Measurements from ENCODE around the gene AGAP1.
"Not testable (repeated sequence)": the region's sequence is repeated elsewhere in the genome, so short reads cannot be mapped to it uniquely, and the experiment has no call there.

AGAP1 gene

DNA sequence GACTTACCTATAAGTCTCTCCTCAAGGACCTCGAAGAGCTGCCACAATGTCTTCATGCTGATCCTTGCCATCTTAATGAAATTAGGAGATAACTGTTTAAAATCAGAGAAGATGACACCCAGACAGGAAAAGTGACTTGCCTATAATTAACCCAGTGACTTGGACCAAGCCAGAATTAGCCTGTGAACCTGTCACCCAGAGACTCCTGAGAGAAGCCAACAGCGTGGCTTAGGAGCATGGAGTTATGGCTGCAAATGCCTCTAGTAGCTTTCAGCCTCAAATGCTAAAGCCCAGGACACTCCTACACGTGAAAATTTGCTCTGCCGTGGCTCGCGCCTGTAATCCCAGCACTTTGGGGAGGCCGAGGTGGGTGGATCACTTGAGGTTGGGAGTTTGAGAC is 570.2 kb downstream of the AGAP1 start:
- no peak for DNase-seq (ENCODE audit: low read depth in 2 of 2)

GRCh38 chr2:236065314-236066160 is 571.7 kb downstream of the AGAP1 start:
- DNase-seq (ENCODE audit: low read depth in 2 of 2) = no peak

- DNase-seq (ENCODE audit: low read depth in 2 of 2) = no peak
Measured at GRCh38 chr2:236070236-236070635, 576.4 kb downstream of the AGAP1 start.

DNA sequence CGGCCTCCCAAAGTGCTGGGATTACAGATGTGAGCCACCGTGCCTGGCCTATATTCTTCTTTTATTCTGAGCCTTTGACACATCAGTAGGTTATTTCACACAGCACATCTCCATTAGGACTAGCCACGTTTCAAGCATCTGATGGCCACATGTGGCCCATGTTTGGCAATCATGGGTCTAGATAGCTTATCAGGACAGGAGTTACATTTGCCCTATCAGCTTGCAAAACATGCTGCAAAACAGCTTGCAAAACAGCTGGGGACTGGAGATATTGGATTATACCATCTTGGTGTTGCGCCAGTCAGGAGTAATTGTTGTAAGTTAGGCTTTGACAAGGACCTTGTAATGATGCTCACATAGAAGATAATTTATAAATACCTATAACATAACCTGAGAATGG is 579.4 kb downstream of the AGAP1 start:
- no peak for DNase-seq (ENCODE audit: low read depth in 2 of 2)

GRCh38 chr2:236073867-236074655 is 580.2 kb downstream of the AGAP1 start:
- no peak for DNase-seq (ENCODE audit: low read depth in 2 of 2)

DNA sequence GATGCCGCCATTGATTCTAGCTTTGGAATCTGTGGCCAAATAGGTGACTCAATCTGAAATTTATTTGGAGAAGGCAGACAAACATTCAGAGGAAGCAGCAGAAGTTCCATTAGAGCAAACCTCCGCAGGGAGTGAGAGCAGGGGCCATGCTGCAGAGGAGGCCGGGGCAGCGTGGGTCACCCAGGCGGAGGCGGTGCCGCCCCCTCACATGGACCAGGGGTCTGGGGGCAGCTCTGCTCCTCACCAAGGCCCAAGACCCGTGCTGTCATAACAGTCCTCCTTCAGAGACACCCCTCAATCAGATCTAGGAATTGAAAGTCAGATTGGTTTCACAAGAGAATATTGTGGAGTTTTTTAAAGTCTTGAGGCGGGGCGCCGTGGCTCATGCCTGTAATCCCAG is 582.0 kb downstream of the AGAP1 start:
- DNase-seq (ENCODE audit: low read depth in 2 of 2) = no peak

GRCh38 chr2:236078297-236079255 is 584.7 kb downstream of the AGAP1 start:
- DNase-seq (ENCODE audit: low read depth in 2 of 2) = no peak

DNA sequence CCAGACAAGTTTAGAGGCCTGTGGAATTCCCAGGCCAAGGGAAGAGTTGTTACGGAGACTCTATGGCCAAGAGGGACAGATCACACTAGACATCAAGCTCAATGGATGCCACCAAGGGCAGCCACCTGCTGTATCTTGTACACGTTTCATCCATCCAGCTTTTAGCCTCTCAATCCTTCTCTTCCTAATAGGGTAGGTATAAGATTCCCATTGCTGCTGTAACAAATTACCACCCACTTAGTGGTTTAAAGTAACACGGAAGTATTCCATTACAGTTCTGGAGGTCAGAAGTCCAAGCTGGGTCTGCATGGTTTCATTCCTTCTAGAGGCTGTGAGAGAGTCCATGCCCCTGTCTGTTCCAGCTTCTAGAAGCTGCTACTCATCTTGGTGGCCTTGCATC is 586.6 kb downstream of the AGAP1 start:
- DNase-seq (ENCODE audit: low read depth in 2 of 2) = no peak

DNA sequence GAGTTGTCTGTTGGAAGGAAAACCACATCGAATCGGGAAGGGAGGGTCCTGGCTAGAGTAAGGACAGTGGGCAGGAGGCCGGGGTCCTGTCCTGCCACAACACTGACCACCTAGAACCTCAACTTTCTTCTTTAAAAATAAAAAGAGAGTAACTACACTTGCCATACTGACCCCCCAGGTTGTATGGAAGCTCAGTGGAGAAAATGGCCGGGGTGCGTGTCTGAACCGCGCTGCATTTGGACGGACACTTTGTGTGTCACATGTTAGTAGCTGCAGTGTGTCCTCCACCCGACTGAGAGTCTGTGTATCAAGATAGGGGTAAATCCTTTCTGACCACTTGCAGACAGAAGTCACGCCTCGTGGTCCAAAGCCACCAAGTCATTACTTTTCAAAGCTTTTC is 587.3 kb downstream of the AGAP1 start:
- DNase-seq (ENCODE audit: low read depth in 2 of 2) = no peak

GRCh38 chr2:236082061-236082460 is 588.2 kb downstream of the AGAP1 start:
- DNase-seq (ENCODE audit: low read depth in 2 of 2) = no peak

GRCh38 chr2:236083934-236084333 is 590.1 kb downstream of the AGAP1 start:
- DNase-seq (ENCODE audit: low read depth in 2 of 2) = no peak

GRCh38 chr2:236085211-236085610 is 591.4 kb downstream of the AGAP1 start:
- DNase-seq (ENCODE audit: low read depth in 2 of 2) = no peak

- no peak for DNase-seq (ENCODE audit: low read depth in 2 of 2)
Measured at GRCh38 chr2:236085647-236086046, 591.8 kb downstream of the AGAP1 start.

DNA sequence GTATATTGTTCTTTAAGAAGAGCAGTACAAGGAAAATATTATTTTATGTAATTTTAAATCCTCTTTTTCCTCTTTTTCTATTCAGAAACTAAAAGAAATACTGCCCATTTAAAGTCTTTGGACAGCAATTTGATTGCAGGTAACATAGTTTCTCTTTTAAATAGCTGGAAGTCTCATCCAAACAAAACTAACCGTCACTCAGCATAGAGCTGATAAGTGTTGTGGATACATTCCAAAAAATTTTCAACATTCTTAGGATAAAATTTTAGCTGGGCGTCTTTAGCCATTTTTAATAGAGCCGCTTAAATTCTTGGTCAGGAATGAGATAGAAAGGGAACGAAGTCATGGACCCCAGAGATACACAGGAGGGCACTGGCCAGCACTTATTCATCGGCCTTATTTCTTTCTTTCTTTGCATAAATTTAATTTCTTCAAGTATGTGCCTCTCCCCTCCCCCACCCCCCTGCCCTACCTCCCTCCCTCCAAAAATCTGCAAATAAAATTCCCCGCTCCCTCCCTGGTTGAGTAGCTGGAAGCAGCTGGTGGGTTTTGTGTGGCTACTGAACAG is 592.6 kb downstream of the AGAP1 start:
- no peak for DNase-seq (ENCODE audit: low read depth in 2 of 2)

- DNase-seq (ENCODE audit: low read depth in 2 of 2) = no peak
Measured at GRCh38 chr2:236086971-236087465, 593.2 kb downstream of the AGAP1 start.

GRCh38 chr2:236088368-236089057 is 594.7 kb downstream of the AGAP1 start:
- no peak for DNase-seq (ENCODE audit: low read depth in 2 of 2)

DNA sequence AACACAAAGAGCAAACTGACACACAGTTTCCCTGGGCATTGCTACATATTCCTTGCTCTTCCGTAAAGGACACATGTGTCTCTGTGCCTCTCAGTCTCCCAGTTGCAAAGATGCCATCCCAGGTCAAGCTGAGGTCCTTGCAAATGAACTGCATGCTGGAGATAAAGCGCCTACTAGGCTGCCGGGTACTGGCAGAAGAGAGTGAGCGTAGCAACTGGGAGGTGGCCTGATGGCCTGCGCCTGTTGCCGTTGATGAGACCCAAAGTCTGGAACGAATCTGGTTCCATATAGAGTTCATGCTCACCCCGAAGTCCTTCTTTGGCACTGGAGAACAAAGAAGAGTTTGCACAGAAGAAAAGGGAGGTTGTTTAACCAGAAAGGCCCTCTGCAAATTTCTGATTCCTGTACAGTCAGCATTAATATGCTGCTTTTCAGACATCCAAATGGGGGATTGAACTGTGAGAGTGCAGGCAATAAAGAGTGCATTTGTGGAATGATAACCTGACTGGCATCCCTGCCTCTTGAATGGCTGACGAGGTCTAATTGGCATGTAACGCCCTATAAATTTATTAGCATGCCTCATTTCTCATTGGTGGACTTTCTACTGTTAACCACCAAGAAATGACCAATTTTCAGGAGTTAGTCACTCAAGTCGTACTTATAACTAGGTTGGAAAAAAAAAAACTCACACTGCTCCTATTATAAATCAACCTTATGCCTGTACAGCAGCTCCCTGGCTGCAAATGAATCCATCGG is 595.6 kb downstream of the AGAP1 start:
- no peak for DNase-seq (ENCODE audit: low read depth in 2 of 2)

- no peak for DNase-seq (ENCODE audit: low read depth in 2 of 2)
Measured at GRCh38 chr2:236090027-236090382, 596.2 kb downstream of the AGAP1 start.

- not testable (repeated sequence) for DNase-seq (ENCODE audit: low read depth in 2 of 2)
Measured at GRCh38 chr2:236090826-236091225, 597.0 kb downstream of the AGAP1 start.

DNA sequence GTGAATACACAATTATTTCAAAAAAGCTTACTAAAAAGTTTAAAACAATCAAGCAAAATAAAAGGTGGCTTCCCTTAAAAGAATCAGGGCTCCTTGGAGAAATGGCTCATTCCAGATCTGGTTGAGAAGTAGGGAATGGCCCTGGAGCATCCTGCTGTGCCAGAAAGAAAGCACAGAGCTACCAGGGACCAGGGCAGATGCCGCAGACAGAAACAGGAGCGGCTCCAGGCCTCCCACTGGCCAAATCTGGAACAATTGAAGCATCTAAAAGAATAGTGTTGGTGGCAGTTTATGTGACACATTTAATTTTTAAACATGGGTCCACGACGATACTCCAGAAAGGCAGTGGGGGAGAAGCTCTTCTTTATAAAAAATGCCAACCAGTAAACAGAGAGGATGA is 598.9 kb downstream of the AGAP1 start:
- DNase-seq (ENCODE audit: low read depth in 2 of 2) = no peak

All from stimulated activated CD4-positive, alpha-beta T cell treated with anti-CD3 and anti-CD28 coated beads, Interleukin-12 subunit alpha, Interleukin-12 subunit beta, amount 100 ng/mL, for 24 hours (primary cell).